H1 (cell line): Measurements from ENCODE around the gene FGD4. TPM values are rescaled to one million over a fixed set of nuclear protein-coding genes. Genes with fewer than 3 reads are reported as not detected.

Source experiments
- CTCF ChIA-PET: fragments of 300-600 bp; sonication (Branson Sonifier 250); formaldehyde crosslinking; loops from one replicate; lab custom pipeline; 2021; ENCODE audit not compliant: partially characterized antibody; lab: Charles Lee
- POLR2A ChIA-PET: fragments of 300-600 bp; sonication (Branson Sonifier 250); formaldehyde crosslinking; loops from one replicate; lab custom pipeline; 2021; ENCODE audit warnings: inconsistent platforms; ENCODE audit not compliant: partially characterized antibody; lab: Charles Lee
- DNase-seq, 2 experiments: peaks; one replicate each; pipeline versions ENCODE4 v3.0.0 to v3.0.0-alpha.2; 2010 to 2022; ENCODE audit warnings: low spot score in 2 of 2, low read depth in 1 of 2, mixed read lengths in 1 of 2
- FAIRE-seq: peaks from 2 replicates; lab custom pipeline; 2011; peaks lifted over from hg19 to GRCh38; lab: Jason Lieb, UNC
- H2AFZ ChIP-seq: 2 replicates; pipeline ENCODE4 v1.8.1; 2012; ENCODE audit warnings: low read length, inconsistent platforms
- H2AK5ac ChIP-seq: 2 replicates; pipeline ENCODE4 v1.6.1; 2013; ENCODE audit warnings: low read depth, low read length
- H2BK120ac ChIP-seq: replicated peaks from 2 replicates; pipeline ENCODE3; 2013; ENCODE audit warnings: low read depth, low read length, inconsistent platforms
- H2BK12ac ChIP-seq: 2 replicates; pipeline ENCODE4 v1.6.1; 2013; ENCODE audit warnings: low read depth, low read length
- H2BK15ac ChIP-seq: 2 replicates; pipeline ENCODE4 v1.6.1; 2013; ENCODE audit warnings: low read length
- H2BK20ac ChIP-seq: 2 replicates; pipeline ENCODE4 v1.6.1; 2013; ENCODE audit warnings: low read length
- H2BK5ac ChIP-seq: 2 replicates; pipeline ENCODE4 v1.6.1; 2013; ENCODE audit warnings: low read depth, low read length
- H3K14ac ChIP-seq: 2 replicates; pipeline ENCODE4 v1.6.1; 2013; ENCODE audit warnings: inconsistent platforms; ENCODE audit not compliant: insufficient read length
- H3K18ac ChIP-seq: 2 replicates; pipeline ENCODE4 v1.6.1; 2013; ENCODE audit warnings: low read length; ENCODE audit errors: extremely low read depth
- H3K23ac ChIP-seq: 2 replicates; pipeline ENCODE4 v1.6.1; 2013; ENCODE audit warnings: inconsistent platforms; ENCODE audit not compliant: insufficient read length
- H3K23me2 ChIP-seq: 2 replicates; pipeline ENCODE4 v1.6.1; 2013; ENCODE audit warnings: low read depth, low read length
- H3K27ac ChIP-seq: 2 replicates; pipeline ENCODE4 v1.6.1; 2011; ENCODE audit warnings: low read depth, low read length, inconsistent platforms
- H3K27me3 ChIP-seq, 4 experiments: replicated peaks in 1 of 4; 1 replicate in 1 of 4; 2 replicates in 3 of 4; pipeline versions ENCODE4 v1.6.1 to v1.8.1; 2011 to 2013; ENCODE audit warnings: low read length in 3 of 4, mild to moderate bottlenecking in 3 of 4, inconsistent platforms in 2 of 4, mixed read lengths in 2 of 4, moderate library complexity in 1 of 4; ENCODE audit not compliant: control insufficient read depth in 3 of 4, insufficient read depth in 3 of 4; ENCODE audit errors: extremely low read depth in 1 of 4
- H3K36me3 ChIP-seq, 4 experiments: 2 replicates each; pipeline versions ENCODE4 v1.6.1 to v1.8.1; 2011 to 2013; ENCODE audit warnings: mild to moderate bottlenecking in 4 of 4, low read length in 3 of 4, moderate library complexity in 2 of 4, control low read depth in 1 of 4, inconsistent platforms in 1 of 4; ENCODE audit not compliant: insufficient read depth in 4 of 4, control insufficient read depth in 2 of 4
- H3K4ac ChIP-seq: replicated peaks from 2 replicates; pipeline ENCODE3; 2013; ENCODE audit warnings: low read length, low read depth, mixed read lengths, inconsistent platforms; ENCODE audit not compliant: insufficient read length
- H3K4me1 ChIP-seq, 4 experiments: replicated peaks in 1 of 4; 1 replicate in 1 of 4; 2 replicates in 3 of 4; pipeline versions ENCODE4 v1.6.1 to v1.8.1; 2011 to 2013; ENCODE audit warnings: low read length in 3 of 4, inconsistent platforms in 2 of 4, mixed read lengths in 1 of 4; ENCODE audit not compliant: insufficient read depth in 4 of 4, control insufficient read depth in 3 of 4
- H3K4me2 ChIP-seq, 2 experiments: 2 replicates each; pipeline versions ENCODE4 v1.6.1 to v1.8.1; 2011 to 2013; ENCODE audit warnings: low read depth in 2 of 2, low read length in 2 of 2, control low read depth in 1 of 2, inconsistent platforms in 1 of 2, mild to moderate bottlenecking in 1 of 2; ENCODE audit not compliant: insufficient read depth in 1 of 2
- H3K4me3 ChIP-seq, 4 experiments: fragments of 200-600, 300-600 bp in 1 of 4; sonication (generic), shearing (Covaris generic), sonication (Bioruptor Twin) in 1 of 4; 2 replicates each; pipeline versions ENCODE4 v1.5.1 to v1.8.1; 2011 to 2016; ENCODE audit warnings: low read length in 4 of 4, low read depth in 3 of 4, control low read depth in 2 of 4, inconsistent platforms in 2 of 4, mild to moderate bottlenecking in 2 of 4, mixed read lengths in 1 of 4, moderate library complexity in 1 of 4; ENCODE audit not compliant: insufficient read depth in 2 of 4; ENCODE audit errors: extremely low read depth in 1 of 4
- H3K56ac ChIP-seq: replicated peaks from 2 replicates; pipeline ENCODE3; 2013; ENCODE audit warnings: low read depth, mild to moderate bottlenecking, mixed read lengths, low read length, inconsistent platforms; ENCODE audit not compliant: insufficient read length
- H3K79me1 ChIP-seq: 2 replicates; pipeline ENCODE4 v1.6.1; 2013; ENCODE audit warnings: low read depth, low read length, control low read depth
- H3K79me2 ChIP-seq, 2 experiments: 2 replicates each; pipeline versions ENCODE4 v1.6.1 to v1.8.1; 2012 to 2013; ENCODE audit warnings: low read length in 2 of 2, mild to moderate bottlenecking in 2 of 2, inconsistent platforms in 1 of 2; ENCODE audit not compliant: insufficient read depth in 2 of 2, control insufficient read depth in 1 of 2
- H3K9ac ChIP-seq, 4 experiments: replicated peaks in 1 of 4; 1 replicate in 1 of 4; 2 replicates in 3 of 4; pipeline versions ENCODE4 v1.6.1 to v1.8.1; 2011 to 2013; ENCODE audit warnings: low read depth in 3 of 4, low read length in 3 of 4, control low read depth in 2 of 4, mild to moderate bottlenecking in 2 of 4, moderate library complexity in 2 of 4, inconsistent platforms in 1 of 4; ENCODE audit errors: extremely low read depth in 1 of 4
- H3K9me3 ChIP-seq, 2 experiments: 2 replicates each; pipeline versions ENCODE4 v1.6.1 to v1.8.1; 2012 to 2013; ENCODE audit warnings: mild to moderate bottlenecking in 2 of 2, moderate library complexity in 2 of 2, control low read depth in 1 of 2, inconsistent platforms in 1 of 2, low read depth in 1 of 2, low read length in 1 of 2, mixed read lengths in 1 of 2; ENCODE audit not compliant: insufficient read depth in 2 of 2
- H4K20me1 ChIP-seq, 2 experiments: replicated peaks in 1 of 2; 2 replicates each; pipeline versions ENCODE3 to v1.8.1; 2011 to 2013; ENCODE audit warnings: inconsistent platforms in 2 of 2, low read length in 2 of 2, mild to moderate bottlenecking in 1 of 2; ENCODE audit not compliant: insufficient read depth in 2 of 2, control insufficient read depth in 1 of 2
- H4K5ac ChIP-seq: 2 replicates; pipeline ENCODE4 v1.6.1; 2013; ENCODE audit warnings: low read length, low read depth, mixed read lengths, inconsistent platforms; ENCODE audit not compliant: insufficient read length
- H4K8ac ChIP-seq: 2 replicates; pipeline ENCODE4 v1.8.0; 2013; ENCODE audit warnings: mild to moderate bottlenecking, moderate library complexity, low read length, inconsistent platforms; ENCODE audit not compliant: insufficient read depth; ENCODE audit errors: extremely low read depth
- H4K91ac ChIP-seq: replicated peaks from 2 replicates; pipeline ENCODE3; 2013; ENCODE audit warnings: low read length, mixed read lengths, inconsistent platforms; ENCODE audit not compliant: insufficient read length
- ATF2 ChIP-seq: IDR thresholded peaks from 2 replicates; pipeline ENCODE4 v1.6.1; 2012; ENCODE audit warnings: low read length, inconsistent platforms
- CHD1 ChIP-seq: IDR thresholded peaks from 2 replicates; pipeline ENCODE4 v1.6.1; 2012; ENCODE audit warnings: low read depth, low read length, improper control_type of control experiment
- CREB1 ChIP-seq: IDR thresholded peaks from 2 replicates; pipeline ENCODE4 v1.6.1; 2012; ENCODE audit warnings: inconsistent platforms
- EGR1 ChIP-seq: IDR thresholded peaks from 2 replicates; pipeline ENCODE4 v1.6.1; 2011; ENCODE audit warnings: low read depth, low read length, borderline replicate concordance
- GABPA ChIP-seq: IDR thresholded peaks from 2 replicates; pipeline ENCODE4 v1.6.1; 2011; ENCODE audit warnings: mild to moderate bottlenecking, low read length, moderate library complexity, borderline replicate concordance; ENCODE audit not compliant: insufficient read depth
- HDAC6 ChIP-seq: IDR thresholded peaks from one replicate; pipeline ENCODE4 v1.7.1; 2012; ENCODE audit warnings: low read depth, mild to moderate bottlenecking, inconsistent platforms, low read length, moderate library complexity
- POLR2AphosphoS5 ChIP-seq: IDR thresholded peaks from 2 replicates; pipeline ENCODE4 v1.6.1; 2011; ENCODE audit warnings: low read depth, low read length
- RBBP5 ChIP-seq: IDR thresholded peaks from 2 replicates; pipeline ENCODE4 v1.7.1; 2012; ENCODE audit warnings: low read depth, mild to moderate bottlenecking, inconsistent platforms, low read length, moderate library complexity, borderline replicate concordance
- SUZ12 ChIP-seq: fragments of 200-600 bp; sonication (generic); IDR thresholded peaks from 2 replicates; pipeline ENCODE4 v1.6.1; 2012; ENCODE audit warnings: mild to moderate bottlenecking, inconsistent platforms, low read length, moderate library complexity, mixed read lengths
- WGBS, 2 experiments: shearing (Covaris generic) in 1 of 2; methylation state at CpG; one replicate each; pipeline versions ENCODE4 v1.1.6 to v1.1.7; 2013 to 2015; ENCODE audit warnings: low lambda C conversion rate in 2 of 2, mixed read lengths in 2 of 2, inconsistent platforms in 1 of 2, low coverage in 1 of 2, missing lambda C conversion rate in 1 of 2; ENCODE audit not compliant: insufficient replicate concordance in 2 of 2, insufficient coverage in 1 of 2, insufficient read length in 1 of 2; ENCODE audit errors: extremely low coverage in 1 of 2, missing lambda C conversion rate in 1 of 2; 5-methylcytosine and 5-hydroxymethylcytosine counted together
- polyA plus RNA-seq, 7 experiments: library from polyadenylated mRNA; depleted of rRNA in 3 of 7; stranded (reverse) in 5 of 7; unstranded in 2 of 7; fragments of >200 nt in 5 of 7; fragments of 200-250 nt in 2 of 7; gene quantifications; 1 replicate in 5 of 7; 2 replicates in 1 of 7; 4 replicates in 1 of 7; pipeline versions ENCODE4 v1.2.1 to v1.2.3, GENCODE V29; 2011 to 2013; ENCODE audit warnings: missing spikeins in 2 of 7, mixed read lengths in 2 of 7
- total RNA-seq: library from RNA; stranded (reverse); fragmentation: NEBNext Ultra II Directional; extraction: Animal tissue kit (Norgen Biotek cat#: 25700); gene quantifications from 2 replicates; pipeline ENCODE4 v1.2.1, GENCODE V29; 2021

The FGD4 gene
- total and polyA plus RNA-seq, 2 of the 8 experiments (the other 6 are each of a cell fraction or from before 2014, with no cell fraction given) = 8.5 to 48.2 TPM

- Histone ChIP-seq H2BK15ac (no peak overlapping the region), H2BK5ac (no peak overlapping the region), H3K27ac (no peak overlapping the region), H3K4me3 (no peak overlapping the region), H3K79me2 (peaks cover 3 to 94% of the 10 kb centered on the region in 2 experiments), H4K5ac (no peak overlapping the region), H3K9ac (no peak overlapping the region), H4K8ac (no peak overlapping the region), H4K91ac (no peak overlapping the region), H2AK5ac (no peak overlapping the region), H3K4me2 (no peak overlapping the region), H2BK20ac (no peak overlapping the region), H3K23me2 (no peaks in the 10 kb centered on the region), H3K79me1 (peaks cover 7% of the 10 kb centered on the region; the same call in 1 of the 2 replicates), H3K4ac (no peak overlapping the region), H3K9me3 (no peaks in the 10 kb centered on the region), H3K36me3 (no peaks in the 10 kb centered on the region), H3K18ac (no peak overlapping the region), H4K20me1 (peaks cover 8 to 15% of the 10 kb centered on the region in 2 experiments), H3K14ac (no peak overlapping the region), H3K23ac (no peak overlapping the region), H3K56ac (no peak overlapping the region), H2AFZ (no peak overlapping the region), H3K27me3 (no peaks in the 10 kb centered on the region), H2BK12ac (no peak overlapping the region), H3K4me1 (peaks cover 0 to 11% (median 4%) of the 10 kb centered on the region in 4 experiments; a peak in 3 of 7 replicates), H2BK120ac (no peak overlapping the region)
- CTCF ChIA-PET = no interaction called here
- no peak for FAIRE-seq
- DNase-seq = no peak
- POLR2A ChIA-PET = interaction anchor here (0.9 to 1.3 kb wide), 2 partner anchors 11 to 18 kb away, joined by 3 to 4 read pairs; no protein-coding TSS in a partner anchor
- WGBS, 2 experiments = 83% methylated on average over 2 of the region's 2 CpGs; no CpG with 5 or more reads in 1 of the 2 experiments
- TF ChIP-seq EGR1 = no peak
- no peak for TF ChIP-seq POLR2AphosphoS5
- TF ChIP-seq SUZ12 = no peak
- TF ChIP-seq GABPA = no peak
- TF ChIP-seq CHD1 = no peak
- no peak for TF ChIP-seq HDAC6
- TF ChIP-seq ATF2 = no peak
- no peak for TF ChIP-seq RBBP5
- no peak for TF ChIP-seq CREB1
These were observed 146.9 kb downstream of the FGD4 start for GRCh38 chr12:32546272-32546671.
